Sigmoid colon (tissue), 7 donors: ENCODE data around the gene MYO10. TPM values are rescaled to one million over a fixed set of nuclear protein-coding genes. Genes with fewer than 3 reads are reported as not detected.
A peak's percentile ranks its signal among the peaks of the same experiment; 100 is the strongest.
"Not testable (repeated sequence)": the region's sequence is repeated elsewhere in the genome, so short reads cannot be mapped to it uniquely, and the experiment has no call there.

Source experiments
- DNase-seq: peaks from one replicate; pipeline ENCODE4 v3.0.0-alpha.2; 2019
- H3K27ac ChIP-seq, 4 donors: fragments of 200-600 bp; sonication (generic); one replicate each; pipeline ENCODE4 v1.5.1; 2016 to 2019; ENCODE audit warnings: mild to moderate bottlenecking in 1 of 4
- H3K27me3 ChIP-seq, 3 donors: fragments of 200-600 bp; sonication (generic); one replicate each; pipeline ENCODE4 v1.5.1; 2019; ENCODE audit warnings: mild to moderate bottlenecking in 1 of 3
- H3K36me3 ChIP-seq, 4 donors: fragments of 200-600 bp; sonication (generic); one replicate each; pipeline ENCODE4 v1.5.1; 2016 to 2019
- H3K4me1 ChIP-seq, 4 donors: fragments of 200-600 bp; sonication (generic); one replicate each; pipeline ENCODE4 v1.5.1; 2017 to 2019
- H3K4me3 ChIP-seq, 4 donors: fragments of 200-600 bp; sonication (generic); one replicate each; pipeline ENCODE4 v1.5.1; 2017 to 2019; ENCODE audit warnings: mild to moderate bottlenecking in 2 of 4, moderate library complexity in 1 of 4
- H3K9me3 ChIP-seq, 4 donors: fragments of 200-600 bp in 3 of 4; sonication (generic) in 3 of 4; one replicate each; pipeline versions ENCODE4 v1.5.1 to v1.6.1; 2013 to 2019
- EP300 ChIP-seq, 4 donors: sonication (generic); formaldehyde crosslinking; IDR thresholded peaks; one replicate each; pipeline ENCODE4 v1.6.1; 2017; ENCODE audit warnings: antibody characterized with exemption in 4 of 4
- POLR2A ChIP-seq, 2 donors: fragments of 450-650 bp; IDR thresholded peaks; one replicate each; pipeline ENCODE4 v1.6.1; 2016; ENCODE audit warnings: antibody characterized with exemption in 2 of 2, mild to moderate bottlenecking in 2 of 2, moderate library complexity in 2 of 2
- POLR2AphosphoS5 ChIP-seq, 4 donors: sonication (generic); formaldehyde crosslinking; IDR thresholded peaks; one replicate each; pipeline ENCODE4 v1.6.1; 2017; ENCODE audit warnings: antibody characterized with exemption in 4 of 4
- WGBS, 2 donors: extraction: QIAGEN DNeasy Blood & Tissue Kit; methylation state at CpG; one replicate each; pipeline ENCODE4 v1.1.7; 2013; 5-methylcytosine and 5-hydroxymethylcytosine counted together
- intact Hi-C: fragments of 100-400 bp; cut with DNase I; formaldehyde crosslinking; loops from one replicate; pipeline ENCODE4 v1.15.1; 2023
- polyA plus RNA-seq, 3 donors: library from polyadenylated mRNA; stranded (reverse); fragments of 200-250 nt; gene quantifications; one replicate each; pipeline ENCODE4 v1.2.3, GENCODE V29; 2013
- total RNA-seq, 4 donors: library from RNA; depleted of rRNA; stranded (reverse); fragments of >200 nt; gene quantifications; one replicate each; pipeline ENCODE4 v1.1.0, GENCODE V29; 2016
- TF ChIP-seq, protein P1 (sequence below), 4 experiments: fragments of 450-650 bp in 3 of 4; fragments of 200-600 bp in 1 of 4; IDR thresholded peaks; one replicate each; pipeline ENCODE4 v1.5.1; 2016 to 2019; ENCODE audit warnings: antibody characterized with exemption in 4 of 4, mild to moderate bottlenecking in 3 of 4, moderate library complexity in 2 of 4
- donor health status: healthy with polysubstance abuse.
- donor health status: Bipolar disorder and iron deficiency.
- donor health status: healthy.

MYO10 gene
- total and polyA plus RNA-seq, 7 donors = 3.9 to 20.3 (median 8.3) TPM

DNA sequence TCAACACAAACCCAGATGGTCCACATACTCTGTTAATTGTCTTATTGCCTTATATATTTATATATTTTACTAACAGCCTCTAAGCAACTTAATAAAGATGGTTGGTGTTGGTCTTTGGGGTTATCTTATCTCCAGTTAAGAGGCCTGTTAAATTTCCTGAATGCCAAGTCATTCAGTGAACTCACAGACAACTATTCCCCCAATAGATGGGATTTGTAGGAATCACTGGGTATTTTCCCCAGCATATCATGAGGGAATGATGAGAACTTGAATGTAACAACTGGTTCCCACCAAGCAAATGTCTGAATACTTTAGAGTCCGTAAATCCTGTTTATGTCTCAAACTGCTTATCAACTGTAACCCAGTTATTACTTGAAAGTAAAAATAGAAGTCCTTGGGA is 276.6 kb downstream of the MYO10 start:
- H3K27me3 ChIP-seq = no peaks in the 10 kb centered on the region
- intact Hi-C loops = no loop called here
- no peaks in the 10 kb centered on the region for H3K36me3 ChIP-seq
- H3K9me3 ChIP-seq = no peaks in the 10 kb centered on the region
- H3K4me1 ChIP-seq = peaks cover 0 to 12% (median 0%) of the 10 kb centered on the region in 4 donors
- TF ChIP-seq EP300 (IDR thresholded peaks at IDR 0.05) (no peak), POLR2AphosphoS5 (IDR thresholded peaks at IDR 0.05) (no peak), POLR2A (IDR thresholded peaks at IDR 0.05) (no peak)
- TF ChIP-seq, protein P1, sequence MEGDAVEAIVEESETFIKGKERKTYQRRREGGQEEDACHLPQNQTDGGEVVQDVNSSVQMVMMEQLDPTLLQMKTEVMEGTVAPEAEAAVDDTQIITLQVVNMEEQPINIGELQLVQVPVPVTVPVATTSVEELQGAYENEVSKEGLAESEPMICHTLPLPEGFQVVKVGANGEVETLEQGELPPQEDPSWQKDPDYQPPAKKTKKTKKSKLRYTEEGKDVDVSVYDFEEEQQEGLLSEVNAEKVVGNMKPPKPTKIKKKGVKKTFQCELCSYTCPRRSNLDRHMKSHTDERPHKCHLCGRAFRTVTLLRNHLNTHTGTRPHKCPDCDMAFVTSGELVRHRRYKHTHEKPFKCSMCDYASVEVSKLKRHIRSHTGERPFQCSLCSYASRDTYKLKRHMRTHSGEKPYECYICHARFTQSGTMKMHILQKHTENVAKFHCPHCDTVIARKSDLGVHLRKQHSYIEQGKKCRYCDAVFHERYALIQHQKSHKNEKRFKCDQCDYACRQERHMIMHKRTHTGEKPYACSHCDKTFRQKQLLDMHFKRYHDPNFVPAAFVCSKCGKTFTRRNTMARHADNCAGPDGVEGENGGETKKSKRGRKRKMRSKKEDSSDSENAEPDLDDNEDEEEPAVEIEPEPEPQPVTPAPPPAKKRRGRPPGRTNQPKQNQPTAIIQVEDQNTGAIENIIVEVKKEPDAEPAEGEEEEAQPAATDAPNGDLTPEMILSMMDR (IDR thresholded peaks at IDR 0.05) = no peak
- no peak for DNase-seq
- 89 to 96% methylated on average over 1 of the region's 1 CpG for WGBS, 2 donors
- no peak overlapping the region for H3K27ac ChIP-seq
- H3K4me3 ChIP-seq = no peak overlapping the region

DNA sequence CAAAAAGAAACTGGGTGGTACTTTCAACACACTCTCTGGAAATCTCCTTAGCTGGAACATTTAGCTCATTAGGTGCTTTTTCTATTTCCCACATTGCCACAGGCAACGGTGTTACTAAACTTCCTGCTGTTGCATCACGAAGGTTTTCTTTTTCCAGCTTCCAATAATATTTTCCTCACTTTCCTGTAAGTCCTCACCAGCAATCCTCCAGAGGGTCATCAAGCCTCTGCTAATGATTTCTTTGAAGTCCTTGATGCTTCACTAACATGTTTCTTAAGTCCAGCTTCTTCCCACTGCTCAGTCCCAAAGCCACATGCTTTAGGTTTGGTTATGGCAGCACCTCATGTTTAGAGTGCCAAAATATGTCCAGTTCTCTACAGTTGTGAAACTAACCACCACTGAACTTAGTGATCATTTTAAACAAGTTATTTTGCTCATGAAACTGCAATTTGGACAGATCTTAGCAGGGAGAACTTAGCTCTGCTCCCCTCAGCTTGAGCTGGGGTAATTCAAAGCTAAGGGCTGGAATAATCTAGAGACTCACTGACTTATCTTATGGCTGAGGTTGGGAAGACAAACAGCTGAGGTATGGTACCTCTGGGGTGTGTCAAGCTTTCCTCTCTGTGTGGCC is 279.4 kb downstream of the MYO10 start:
- Histone ChIP-seq H3K27me3 (no peaks in the 10 kb centered on the region), H3K9me3 (no peaks in the 10 kb centered on the region), H3K27ac (no peak overlapping the region), H3K36me3 (no peaks in the 10 kb centered on the region), H3K4me3 (no peak overlapping the region), H3K4me1 (peaks cover 0 to 12% (median 0%) of the 10 kb centered on the region in 4 donors)
- 74 to 87% methylated on average over 2 of the region's 2 CpGs for WGBS, 2 donors
- TF ChIP-seq POLR2AphosphoS5 (IDR thresholded peaks at IDR 0.05) = peak in 1 of 4 donors; percentile 23
- TF ChIP-seq POLR2A (IDR thresholded peaks at IDR 0.05) = no peak
- TF ChIP-seq, protein P1 (IDR thresholded peaks at IDR 0.05) = no peak
- intact Hi-C loops = no loop called here
- DNase-seq = no peak

DNA sequence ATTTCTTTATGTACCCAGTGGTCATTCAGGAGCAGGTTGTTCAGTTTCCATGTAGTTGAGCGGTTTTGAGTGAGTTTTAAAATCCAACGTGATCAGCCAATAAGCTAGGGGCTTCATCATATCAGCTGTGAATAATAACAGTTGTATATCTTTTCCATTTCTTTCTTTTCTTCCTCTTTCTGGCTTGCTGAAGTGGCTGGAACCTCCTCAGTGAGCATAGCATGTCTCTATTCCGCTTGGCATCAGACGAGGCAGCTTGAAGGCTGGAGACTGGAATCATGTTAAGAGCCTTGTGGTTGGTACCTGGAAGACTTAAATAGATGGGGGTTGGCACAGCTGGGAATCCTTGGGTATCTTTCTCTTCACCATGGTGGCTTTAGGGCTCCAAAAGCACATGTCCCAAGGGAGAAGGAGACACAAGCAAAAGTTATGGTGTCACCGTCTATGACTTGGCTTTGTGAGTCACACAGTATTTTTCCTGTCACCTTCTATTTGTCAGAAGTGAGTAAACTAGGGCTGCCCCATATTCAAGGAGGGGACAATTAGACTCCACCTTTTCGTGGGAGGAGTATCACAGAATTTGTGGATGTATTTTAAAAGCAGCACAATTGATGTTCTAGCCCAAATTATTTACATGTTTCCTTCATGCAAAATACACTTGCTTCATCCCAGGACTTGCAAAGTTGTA is 281.3 kb downstream of the MYO10 start:
- Histone ChIP-seq H3K27me3 (no peaks in the 10 kb centered on the region), H3K9me3 (no peaks in the 10 kb centered on the region), H3K4me1 (peaks cover 0 to 12% (median 0%) of the 10 kb centered on the region in 4 donors), H3K36me3 (no peaks in the 10 kb centered on the region), H3K27ac (no peak overlapping the region), H3K4me3 (no peak overlapping the region)
- no peak for TF ChIP-seq POLR2A (IDR thresholded peaks at IDR 0.05)
- TF ChIP-seq, protein P1 (IDR thresholded peaks at IDR 0.05) = no peak
- TF ChIP-seq EP300 (IDR thresholded peaks at IDR 0.05) = no peak
- no peak for TF ChIP-seq POLR2AphosphoS5 (IDR thresholded peaks at IDR 0.05)
- 44 to 69% methylated on average over 6 of the region's 6 CpGs for WGBS, 2 donors
- no peak for DNase-seq
- intact Hi-C loops = no loop called here

DNA sequence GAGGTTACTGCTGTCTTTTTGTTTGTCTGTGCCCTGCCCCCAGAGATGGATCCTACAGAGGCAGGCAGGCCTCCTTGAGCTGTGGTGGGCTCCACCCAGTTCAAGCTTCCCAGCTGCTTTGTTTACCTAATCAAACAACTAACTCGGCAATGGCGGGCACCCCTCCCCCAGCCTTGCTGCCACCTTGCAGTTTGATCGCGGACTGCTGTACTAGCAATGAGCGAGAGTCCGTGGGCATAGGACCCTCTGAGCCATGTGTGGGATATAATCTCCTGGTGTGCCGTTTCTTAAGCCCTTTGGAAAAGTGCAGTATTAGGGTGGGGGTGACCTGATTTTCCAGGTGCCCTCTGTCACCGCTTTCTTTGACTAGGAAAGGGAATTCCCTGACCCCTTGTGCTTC is 287.3 kb downstream of the MYO10 start:
- H3K4me1 ChIP-seq, H3K36me3 ChIP-seq, H3K27ac ChIP-seq, intact Hi-C loops, H3K27me3 ChIP-seq, H3K9me3 ChIP-seq, DNase-seq, H3K4me3 ChIP-seq: not testable (repeated sequence)
- 78 to 84% methylated on average over 8 of the region's 8 CpGs for WGBS, 2 donors

DNA sequence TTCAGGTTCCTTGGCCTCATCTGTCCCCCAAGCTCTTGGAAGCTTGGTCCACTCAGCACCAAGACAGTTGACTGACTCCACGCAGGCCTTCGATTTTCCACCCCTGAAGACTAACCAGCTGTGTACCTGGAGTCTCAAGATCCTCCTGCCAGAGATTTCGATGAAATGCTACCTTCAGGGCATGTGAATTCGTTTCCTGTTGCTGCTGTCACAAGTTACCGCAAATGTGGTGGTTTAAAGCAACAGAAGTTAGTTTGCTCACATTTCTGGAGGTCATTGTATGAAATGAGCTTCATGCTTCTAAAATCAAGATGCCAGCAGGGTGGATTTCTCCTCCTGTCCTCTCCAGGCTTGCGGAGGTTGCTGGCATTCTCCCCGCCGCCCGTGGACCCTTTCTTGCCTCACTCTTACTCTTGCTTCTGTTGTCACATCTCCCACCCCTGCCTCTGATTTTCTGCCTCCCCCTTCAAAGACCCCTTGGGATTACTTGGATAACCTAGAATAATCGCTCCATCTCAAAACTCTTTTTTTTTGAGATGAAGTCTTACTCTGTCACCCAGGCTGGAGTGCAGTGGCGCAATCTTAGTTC is 291.7 kb downstream of the MYO10 start:
- intact Hi-C loops = no loop called here
- no peaks in the 10 kb centered on the region for H3K36me3 ChIP-seq
- 87 to 93% methylated on average over 11 of the region's 11 CpGs for WGBS, 2 donors
- no peaks in the 10 kb centered on the region for H3K4me1 ChIP-seq
- H3K27me3 ChIP-seq = no peaks in the 10 kb centered on the region
- TF ChIP-seq POLR2AphosphoS5 (IDR thresholded peaks at IDR 0.05) (no peak), EP300 (IDR thresholded peaks at IDR 0.05) (no peak), POLR2A (IDR thresholded peaks at IDR 0.05) (no peak)
- TF ChIP-seq, protein P1 (IDR thresholded peaks at IDR 0.05) = no peak
- H3K4me3 ChIP-seq = no peak overlapping the region
- no peaks in the 10 kb centered on the region for H3K9me3 ChIP-seq
- DNase-seq = no peak
- H3K27ac ChIP-seq = no peak overlapping the region
